Dendritic cell treated with granulocyte-macrophage colony-stimulating factor and Interleukin-4, amounts not matched to agents 40 ng/mL and 50 ng/mL, for 4 days (primary cell): ENCODE data around the gene GGA2.
A peak's percentile ranks its signal among the peaks of the same experiment; 100 is the strongest.

Experiments
- H3K27ac Mint-ChIP-seq: one replicate; pipeline ENCODE4 v1.8.0; 2022; ENCODE audit warnings: mild to moderate bottlenecking, mixed read lengths
- H3K27me3 Mint-ChIP-seq: one replicate; pipeline ENCODE4 v1.8.0; 2022; ENCODE audit warnings: mild to moderate bottlenecking, mixed read lengths
- H3K36me3 Mint-ChIP-seq: one replicate; pipeline ENCODE4 v1.8.0; 2022; ENCODE audit warnings: low read depth, mixed read lengths
- H3K4me1 Mint-ChIP-seq: one replicate; pipeline ENCODE4 v1.8.0; 2022; ENCODE audit warnings: low read depth, mixed read lengths
- H3K4me3 Mint-ChIP-seq: one replicate; pipeline ENCODE4 v1.8.0; 2022; ENCODE audit warnings: mild to moderate bottlenecking, moderate library complexity, mixed read lengths
- H3K9me3 Mint-ChIP-seq: one replicate; pipeline ENCODE4 v1.8.0; 2022; ENCODE audit warnings: mixed read lengths
- intact Hi-C: fragments of 100-400 bp; cut with micrococcal nuclease; formaldehyde crosslinking; loops from one replicate; pipeline ENCODE4 v1.15.0; 2022

The GGA2 gene

DNA sequence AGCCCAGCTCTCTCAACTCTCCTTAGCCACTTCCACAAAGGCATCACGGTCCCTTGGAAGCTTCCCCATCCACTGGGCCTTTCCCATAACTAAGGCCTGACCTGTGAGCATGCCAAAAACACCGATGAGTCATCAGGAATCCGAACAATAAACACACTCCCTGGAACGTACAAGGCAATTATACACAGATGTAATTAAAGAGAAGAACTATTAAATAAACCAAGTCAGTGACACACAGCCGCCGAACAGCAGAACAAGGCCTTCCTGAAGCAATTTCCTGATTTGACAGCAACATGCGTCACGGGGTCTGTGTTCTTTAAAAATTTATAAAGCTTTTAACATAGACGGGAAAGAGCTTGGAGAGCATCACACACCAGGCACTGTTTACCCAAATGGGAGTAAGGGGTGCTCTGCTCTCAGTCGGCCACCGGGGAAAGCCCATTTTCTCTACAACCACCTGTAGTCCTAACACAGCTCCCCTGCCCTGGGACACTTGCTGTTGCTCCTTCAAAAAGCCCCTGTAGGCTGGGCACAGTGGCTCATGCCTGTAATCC is 86.7 kb downstream of the GGA2 start:
- no peak overlapping the region for H3K4me3 Mint-ChIP-seq
- intact Hi-C loops = no loop called here
- H3K36me3 Mint-ChIP-seq = peaks cover 65% of the 10 kb centered on the region
- no peak overlapping the region for H3K27ac Mint-ChIP-seq
- no peaks in the 10 kb centered on the region for H3K27me3 Mint-ChIP-seq
- H3K9me3 Mint-ChIP-seq = no peaks in the 10 kb centered on the region
- H3K4me1 Mint-ChIP-seq = peaks cover 9% of the 10 kb centered on the region

DNA sequence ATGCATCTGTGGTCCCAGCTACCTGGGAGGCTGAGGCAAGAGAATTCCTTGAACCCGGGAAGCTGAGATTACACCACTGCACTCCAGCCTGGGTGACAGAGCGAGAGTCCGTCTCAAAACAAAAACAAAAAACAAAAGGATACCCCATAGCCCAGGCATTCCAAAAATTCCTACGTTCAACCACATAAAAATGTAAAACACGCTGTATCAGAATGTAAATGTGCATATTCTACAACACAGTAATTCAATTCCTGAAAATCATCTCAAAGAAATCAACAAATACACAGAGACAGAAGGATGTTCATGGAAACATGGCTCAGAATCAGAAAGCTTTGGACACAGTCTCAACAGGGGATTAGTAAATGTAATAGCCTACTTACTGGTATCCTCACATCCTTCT is 90.3 kb downstream of the GGA2 start:
- intact Hi-C loops = no loop called here
- Mint-ChIP-seq H3K27me3 (no peaks in the 10 kb centered on the region), H3K4me3 (no peak overlapping the region), H3K4me1 (peaks cover 9% of the 10 kb centered on the region), H3K27ac (peak overlapping the region; percentile 37), H3K9me3 (no peaks in the 10 kb centered on the region), H3K36me3 (peaks cover 71% of the 10 kb centered on the region)

DNA sequence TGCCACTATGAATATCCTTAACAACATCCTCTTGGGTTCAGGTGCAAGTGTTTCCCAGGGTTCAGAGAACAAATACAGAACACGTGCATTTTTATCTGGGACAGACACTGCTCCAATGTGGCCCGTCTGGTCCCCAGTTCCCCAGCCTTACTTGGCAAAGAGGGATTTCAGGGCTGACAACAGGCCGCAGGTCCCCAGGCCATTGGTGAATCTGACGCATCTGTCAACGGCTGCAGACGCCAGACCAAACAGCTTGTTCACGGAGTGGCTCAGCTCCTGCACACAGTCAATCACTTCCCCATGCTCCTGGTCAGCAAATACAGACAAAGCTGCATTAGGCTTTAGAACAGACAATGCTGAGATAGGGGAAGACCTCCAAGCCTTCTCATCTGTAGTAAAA is 93.5 kb downstream of the GGA2 start:
- Mint-ChIP-seq H3K4me3 (no peak overlapping the region), H3K36me3 (peaks cover 79% of the 10 kb centered on the region), H3K9me3 (no peaks in the 10 kb centered on the region), H3K27me3 (no peaks in the 10 kb centered on the region), H3K27ac (no peak overlapping the region), H3K4me1 (peaks cover 9% of the 10 kb centered on the region)
- intact Hi-C loops = no loop called here

DNA sequence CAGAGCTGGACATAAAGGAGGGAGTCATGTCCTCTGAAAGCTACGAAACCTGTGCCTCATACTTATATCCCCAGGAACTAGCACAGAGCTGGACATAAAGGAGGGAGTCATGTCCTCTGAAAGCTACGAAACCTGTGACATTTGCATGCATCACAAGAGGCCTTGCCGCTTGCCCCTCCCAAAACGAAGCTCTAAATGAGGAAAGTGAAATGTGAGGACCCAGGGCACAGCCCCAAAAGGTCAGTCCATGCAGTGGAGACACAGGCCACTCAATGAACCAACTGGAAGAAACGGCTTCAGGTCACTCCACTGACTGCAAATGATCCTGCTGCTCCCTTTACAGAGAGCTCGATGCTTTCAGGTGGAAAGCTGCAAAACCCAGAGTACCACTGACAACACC is 95.6 kb downstream of the GGA2 start:
- Mint-ChIP-seq H3K4me3 (no peak overlapping the region), H3K9me3 (no peaks in the 10 kb centered on the region), H3K36me3 (peaks cover 92% of the 10 kb centered on the region), H3K27me3 (no peaks in the 10 kb centered on the region), H3K27ac (no peak overlapping the region), H3K4me1 (no peaks in the 10 kb centered on the region)
- intact Hi-C loops = no loop called here
